H1 (cell line): Measurements from ENCODE around the gene GP5. TPM values are rescaled to one million over a fixed set of nuclear protein-coding genes. Genes with fewer than 3 reads are reported as not detected.

Source experiments
- CTCF ChIA-PET: fragments of 300-600 bp; sonication (Branson Sonifier 250); formaldehyde crosslinking; loops from one replicate; lab custom pipeline; 2021; ENCODE audit not compliant: partially characterized antibody; lab: Charles Lee
- POLR2A ChIA-PET: fragments of 300-600 bp; sonication (Branson Sonifier 250); formaldehyde crosslinking; loops from one replicate; lab custom pipeline; 2021; ENCODE audit warnings: inconsistent platforms; ENCODE audit not compliant: partially characterized antibody; lab: Charles Lee
- DNase-seq, 2 experiments: peaks; one replicate each; pipeline versions ENCODE4 v3.0.0 to v3.0.0-alpha.2; 2010 to 2022; ENCODE audit warnings: low spot score in 2 of 2, low read depth in 1 of 2, mixed read lengths in 1 of 2
- FAIRE-seq: peaks from 2 replicates; lab custom pipeline; 2011; peaks lifted over from hg19 to GRCh38; lab: Jason Lieb, UNC
- H2AFZ ChIP-seq: 2 replicates; pipeline ENCODE4 v1.8.1; 2012; ENCODE audit warnings: low read length, inconsistent platforms
- H2AK5ac ChIP-seq: 2 replicates; pipeline ENCODE4 v1.6.1; 2013; ENCODE audit warnings: low read depth, low read length
- H2BK120ac ChIP-seq: replicated peaks from 2 replicates; pipeline ENCODE3; 2013; ENCODE audit warnings: low read depth, low read length, inconsistent platforms
- H2BK12ac ChIP-seq: 2 replicates; pipeline ENCODE4 v1.6.1; 2013; ENCODE audit warnings: low read depth, low read length
- H2BK15ac ChIP-seq: 2 replicates; pipeline ENCODE4 v1.6.1; 2013; ENCODE audit warnings: low read length
- H2BK20ac ChIP-seq: 2 replicates; pipeline ENCODE4 v1.6.1; 2013; ENCODE audit warnings: low read length
- H2BK5ac ChIP-seq: 2 replicates; pipeline ENCODE4 v1.6.1; 2013; ENCODE audit warnings: low read depth, low read length
- H3K14ac ChIP-seq: 2 replicates; pipeline ENCODE4 v1.6.1; 2013; ENCODE audit warnings: inconsistent platforms; ENCODE audit not compliant: insufficient read length
- H3K18ac ChIP-seq: 2 replicates; pipeline ENCODE4 v1.6.1; 2013; ENCODE audit warnings: low read length; ENCODE audit errors: extremely low read depth
- H3K23ac ChIP-seq: 2 replicates; pipeline ENCODE4 v1.6.1; 2013; ENCODE audit warnings: inconsistent platforms; ENCODE audit not compliant: insufficient read length
- H3K23me2 ChIP-seq: 2 replicates; pipeline ENCODE4 v1.6.1; 2013; ENCODE audit warnings: low read depth, low read length
- H3K27ac ChIP-seq: 2 replicates; pipeline ENCODE4 v1.6.1; 2011; ENCODE audit warnings: low read depth, low read length, inconsistent platforms
- H3K27me3 ChIP-seq, 4 experiments: replicated peaks in 1 of 4; 1 replicate in 1 of 4; 2 replicates in 3 of 4; pipeline versions ENCODE4 v1.6.1 to v1.8.1; 2011 to 2013; ENCODE audit warnings: low read length in 3 of 4, mild to moderate bottlenecking in 3 of 4, inconsistent platforms in 2 of 4, mixed read lengths in 2 of 4, moderate library complexity in 1 of 4; ENCODE audit not compliant: control insufficient read depth in 3 of 4, insufficient read depth in 3 of 4; ENCODE audit errors: extremely low read depth in 1 of 4
- H3K36me3 ChIP-seq, 4 experiments: 2 replicates each; pipeline versions ENCODE4 v1.6.1 to v1.8.1; 2011 to 2013; ENCODE audit warnings: mild to moderate bottlenecking in 4 of 4, low read length in 3 of 4, moderate library complexity in 2 of 4, control low read depth in 1 of 4, inconsistent platforms in 1 of 4; ENCODE audit not compliant: insufficient read depth in 4 of 4, control insufficient read depth in 2 of 4
- H3K4ac ChIP-seq: replicated peaks from 2 replicates; pipeline ENCODE3; 2013; ENCODE audit warnings: low read length, low read depth, mixed read lengths, inconsistent platforms; ENCODE audit not compliant: insufficient read length
- H3K4me1 ChIP-seq, 4 experiments: replicated peaks in 1 of 4; 1 replicate in 1 of 4; 2 replicates in 3 of 4; pipeline versions ENCODE4 v1.6.1 to v1.8.1; 2011 to 2013; ENCODE audit warnings: low read length in 3 of 4, inconsistent platforms in 2 of 4, mixed read lengths in 1 of 4; ENCODE audit not compliant: insufficient read depth in 4 of 4, control insufficient read depth in 3 of 4
- H3K4me2 ChIP-seq, 2 experiments: 2 replicates each; pipeline versions ENCODE4 v1.6.1 to v1.8.1; 2011 to 2013; ENCODE audit warnings: low read depth in 2 of 2, low read length in 2 of 2, control low read depth in 1 of 2, inconsistent platforms in 1 of 2, mild to moderate bottlenecking in 1 of 2; ENCODE audit not compliant: insufficient read depth in 1 of 2
- H3K4me3 ChIP-seq, 4 experiments: fragments of 200-600, 300-600 bp in 1 of 4; sonication (generic), shearing (Covaris generic), sonication (Bioruptor Twin) in 1 of 4; 2 replicates each; pipeline versions ENCODE4 v1.5.1 to v1.8.1; 2011 to 2016; ENCODE audit warnings: low read length in 4 of 4, low read depth in 3 of 4, control low read depth in 2 of 4, inconsistent platforms in 2 of 4, mild to moderate bottlenecking in 2 of 4, mixed read lengths in 1 of 4, moderate library complexity in 1 of 4; ENCODE audit not compliant: insufficient read depth in 2 of 4; ENCODE audit errors: extremely low read depth in 1 of 4
- H3K56ac ChIP-seq: replicated peaks from 2 replicates; pipeline ENCODE3; 2013; ENCODE audit warnings: low read depth, mild to moderate bottlenecking, mixed read lengths, low read length, inconsistent platforms; ENCODE audit not compliant: insufficient read length
- H3K79me1 ChIP-seq: 2 replicates; pipeline ENCODE4 v1.6.1; 2013; ENCODE audit warnings: low read depth, low read length, control low read depth
- H3K79me2 ChIP-seq, 2 experiments: 2 replicates each; pipeline versions ENCODE4 v1.6.1 to v1.8.1; 2012 to 2013; ENCODE audit warnings: low read length in 2 of 2, mild to moderate bottlenecking in 2 of 2, inconsistent platforms in 1 of 2; ENCODE audit not compliant: insufficient read depth in 2 of 2, control insufficient read depth in 1 of 2
- H3K9ac ChIP-seq, 4 experiments: replicated peaks in 1 of 4; 1 replicate in 1 of 4; 2 replicates in 3 of 4; pipeline versions ENCODE4 v1.6.1 to v1.8.1; 2011 to 2013; ENCODE audit warnings: low read depth in 3 of 4, low read length in 3 of 4, control low read depth in 2 of 4, mild to moderate bottlenecking in 2 of 4, moderate library complexity in 2 of 4, inconsistent platforms in 1 of 4; ENCODE audit errors: extremely low read depth in 1 of 4
- H3K9me3 ChIP-seq, 2 experiments: 2 replicates each; pipeline versions ENCODE4 v1.6.1 to v1.8.1; 2012 to 2013; ENCODE audit warnings: mild to moderate bottlenecking in 2 of 2, moderate library complexity in 2 of 2, control low read depth in 1 of 2, inconsistent platforms in 1 of 2, low read depth in 1 of 2, low read length in 1 of 2, mixed read lengths in 1 of 2; ENCODE audit not compliant: insufficient read depth in 2 of 2
- H4K20me1 ChIP-seq, 2 experiments: replicated peaks in 1 of 2; 2 replicates each; pipeline versions ENCODE3 to v1.8.1; 2011 to 2013; ENCODE audit warnings: inconsistent platforms in 2 of 2, low read length in 2 of 2, mild to moderate bottlenecking in 1 of 2; ENCODE audit not compliant: insufficient read depth in 2 of 2, control insufficient read depth in 1 of 2
- H4K5ac ChIP-seq: 2 replicates; pipeline ENCODE4 v1.6.1; 2013; ENCODE audit warnings: low read length, low read depth, mixed read lengths, inconsistent platforms; ENCODE audit not compliant: insufficient read length
- H4K8ac ChIP-seq: 2 replicates; pipeline ENCODE4 v1.8.0; 2013; ENCODE audit warnings: mild to moderate bottlenecking, moderate library complexity, low read length, inconsistent platforms; ENCODE audit not compliant: insufficient read depth; ENCODE audit errors: extremely low read depth
- H4K91ac ChIP-seq: replicated peaks from 2 replicates; pipeline ENCODE3; 2013; ENCODE audit warnings: low read length, mixed read lengths, inconsistent platforms; ENCODE audit not compliant: insufficient read length
- CEBPB ChIP-seq: IDR thresholded peaks from 2 replicates; pipeline ENCODE4 v1.6.1; 2012; ENCODE audit warnings: low read depth, low read length
- EZH2 ChIP-seq: fragments of 200-600 bp; sonication (generic); IDR thresholded peaks from 2 replicates; pipeline ENCODE4 v1.7.1; 2012; ENCODE audit warnings: low read depth, mild to moderate bottlenecking, moderate library complexity, low read length, inconsistent platforms; ENCODE audit not compliant: severe bottlenecking
- GABPA ChIP-seq: IDR thresholded peaks from 2 replicates; pipeline ENCODE4 v1.6.1; 2011; ENCODE audit warnings: mild to moderate bottlenecking, low read length, moderate library complexity, borderline replicate concordance; ENCODE audit not compliant: insufficient read depth
- PHF8 ChIP-seq: fragments of 200-600 bp; sonication (generic); conservative IDR thresholded peaks from 2 replicates; pipeline ENCODE4 v1.7.1; 2012; ENCODE audit warnings: low read depth, mild to moderate bottlenecking, inconsistent platforms, low read length, moderate library complexity
- SIX5 ChIP-seq: IDR thresholded peaks from 2 replicates; pipeline ENCODE4 v1.6.1; 2011; ENCODE audit warnings: mild to moderate bottlenecking, low read depth, low read length
- YY1 ChIP-seq: IDR thresholded peaks from 2 replicates; pipeline ENCODE4 v1.6.1; 2011; ENCODE audit warnings: low read depth, mild to moderate bottlenecking, low read length
- WGBS, 2 experiments: shearing (Covaris generic) in 1 of 2; methylation state at CpG; one replicate each; pipeline versions ENCODE4 v1.1.6 to v1.1.7; 2013 to 2015; ENCODE audit warnings: low lambda C conversion rate in 2 of 2, mixed read lengths in 2 of 2, inconsistent platforms in 1 of 2, low coverage in 1 of 2, missing lambda C conversion rate in 1 of 2; ENCODE audit not compliant: insufficient replicate concordance in 2 of 2, insufficient coverage in 1 of 2, insufficient read length in 1 of 2; ENCODE audit errors: extremely low coverage in 1 of 2, missing lambda C conversion rate in 1 of 2; 5-methylcytosine and 5-hydroxymethylcytosine counted together
- polyA plus RNA-seq, 7 experiments: library from polyadenylated mRNA; depleted of rRNA in 3 of 7; stranded (reverse) in 5 of 7; unstranded in 2 of 7; fragments of >200 nt in 5 of 7; fragments of 200-250 nt in 2 of 7; gene quantifications; 1 replicate in 5 of 7; 2 replicates in 1 of 7; 4 replicates in 1 of 7; pipeline versions ENCODE4 v1.2.1 to v1.2.3, GENCODE V29; 2011 to 2013; ENCODE audit warnings: missing spikeins in 2 of 7, mixed read lengths in 2 of 7
- total RNA-seq: library from RNA; stranded (reverse); fragmentation: NEBNext Ultra II Directional; extraction: Animal tissue kit (Norgen Biotek cat#: 25700); gene quantifications from 2 replicates; pipeline ENCODE4 v1.2.1, GENCODE V29; 2021

The GP5 gene
- total and polyA plus RNA-seq, 2 of the 8 experiments (the other 6 are each of a cell fraction or from before 2014, with no cell fraction given): 0.13 to 0.14 TPM

DNA sequence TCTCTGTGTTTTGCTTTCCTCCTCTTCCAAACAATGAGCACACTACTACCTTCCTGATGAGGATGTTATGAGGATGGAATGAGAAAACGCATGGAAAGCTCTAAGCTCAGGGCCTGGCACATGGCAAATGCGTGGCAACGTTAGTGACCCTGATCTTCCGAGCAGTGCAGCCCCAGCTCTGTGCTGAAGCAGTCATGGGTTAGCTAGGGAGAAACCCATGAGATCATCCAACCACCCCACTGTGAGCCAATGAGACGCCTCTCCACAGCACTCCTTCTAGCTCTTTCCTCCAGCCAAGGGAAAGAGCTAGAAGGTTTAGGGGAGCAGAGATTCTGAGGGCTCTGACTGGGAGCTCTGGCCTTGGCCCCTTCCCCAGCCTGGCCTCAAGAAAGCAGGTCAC is 52.4 kb downstream of the GP5 start:
- no peak overlapping the region for H2BK20ac ChIP-seq
- no peaks in the 10 kb centered on the region for H3K79me1 ChIP-seq
- ChIA-PET CTCF (interaction anchor here (0.7 to 15.8 kb wide), 8 partner anchors 12 to 227 kb away, joined by 3 to 344 read pairs (median 64); partner anchors contain the start of genes GP5 and LRRC15), POLR2A (interaction anchor here (1.3 kb wide), 1 partner anchor 13 kb away, joined by 3 read pairs; no protein-coding TSS in a partner anchor)
- H2BK120ac ChIP-seq: no peak overlapping the region
- H3K9ac ChIP-seq: no peak overlapping the region
- H3K23me2 ChIP-seq: no peaks in the 10 kb centered on the region
- H3K4ac ChIP-seq: no peak overlapping the region
- H3K23ac ChIP-seq: no peak overlapping the region
- WGBS, 2 experiments: 86% methylated on average over 5 of the region's 5 CpGs; no CpG with 5 or more reads in 1 of the 2 experiments
- H4K20me1 ChIP-seq: no peaks in the 10 kb centered on the region
- no peak overlapping the region for H2AFZ ChIP-seq
- H3K18ac ChIP-seq: no peak overlapping the region
- H4K91ac ChIP-seq: no peak overlapping the region
- H3K4me2 ChIP-seq: no peak overlapping the region
- H4K8ac ChIP-seq: no peak overlapping the region
- peaks cover 0 to 16% (median 8%) of the 10 kb centered on the region in 4 experiments; a peak in 6 of 7 replicates for H3K27me3 ChIP-seq
- no peaks in the 10 kb centered on the region for H3K9me3 ChIP-seq
- peaks cover 0 to under 1% (median 0%) of the 10 kb centered on the region in 4 experiments; a peak in 2 of 7 replicates for H3K4me1 ChIP-seq
- no peak overlapping the region for H3K27ac ChIP-seq
- no peak overlapping the region for H3K14ac ChIP-seq
- no peak overlapping the region for H2BK5ac ChIP-seq
- H2BK12ac ChIP-seq: no peak overlapping the region
- no peaks in the 10 kb centered on the region for H3K79me2 ChIP-seq
- H2BK15ac ChIP-seq: no peak overlapping the region
- H3K36me3 ChIP-seq: no peaks in the 10 kb centered on the region
- H3K4me3 ChIP-seq: no peak overlapping the region
- no peak for FAIRE-seq
- H4K5ac ChIP-seq: no peak overlapping the region
- DNase-seq: no peak
- H3K56ac ChIP-seq: no peak overlapping the region
- no peak overlapping the region for H2AK5ac ChIP-seq
- TF ChIP-seq YY1: no peak
- TF ChIP-seq CEBPB: no peak
- TF ChIP-seq PHF8: no peak
- TF ChIP-seq SIX5: no peak
- no peak for TF ChIP-seq EZH2
- TF ChIP-seq GABPA: no peak
